Inflammatory macrophage (primary cell): ENCODE results near the gene C1QTNF8.

Source experiments
- DNase-seq, 2 donors: peaks; one replicate each; pipeline ENCODE4 v3.0.0-alpha.2; 2020 to 2022

Gene C1QTNF8

DNA sequence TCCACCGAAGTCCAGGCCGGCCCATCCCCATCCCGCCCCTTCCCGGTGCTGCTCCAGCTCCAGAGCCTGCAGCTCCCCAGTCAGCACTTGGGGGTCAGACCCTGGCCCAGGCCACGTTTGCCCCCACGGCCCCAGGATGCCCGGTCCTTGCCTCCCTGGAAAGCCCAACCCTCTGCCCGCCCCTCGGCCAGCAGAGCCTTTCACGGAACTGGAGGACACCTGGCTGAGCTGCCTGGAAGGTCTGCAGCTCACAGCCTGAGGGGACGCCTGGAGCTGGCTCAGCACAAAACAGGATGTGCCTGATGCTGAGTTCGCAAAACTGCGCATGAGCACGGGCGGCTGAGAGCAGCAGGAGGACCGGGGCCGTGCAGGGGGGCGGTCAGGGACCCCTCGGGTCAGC lies 53.2 kb downstream of the C1QTNF8 start:
- DNase-seq = no peak

- no peak for DNase-seq
Measured at GRCh38 chr16:1042049-1042744, 53.8 kb downstream of the C1QTNF8 start.

DNA sequence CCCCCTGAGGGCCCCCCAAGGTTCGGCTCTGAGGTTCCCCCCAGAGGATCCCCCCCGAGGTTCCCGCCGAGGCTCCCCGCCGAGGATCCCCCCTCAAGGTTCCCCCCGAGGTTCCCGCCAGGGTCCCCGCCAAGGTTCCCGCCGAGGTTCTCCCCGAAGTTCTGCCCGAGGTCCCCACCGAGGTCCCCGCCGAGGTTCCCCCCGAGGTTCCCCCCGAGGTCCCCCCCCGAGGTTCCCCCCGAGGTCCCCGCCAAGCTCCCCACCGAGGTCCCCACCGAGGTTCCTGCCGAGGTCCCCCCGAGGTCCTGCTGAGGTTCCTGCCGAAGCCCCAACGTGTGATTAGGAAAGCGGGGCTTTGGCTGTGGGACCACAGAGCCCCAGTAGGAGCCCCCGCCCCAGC lies 55.7 kb downstream of the C1QTNF8 start:
- DNase-seq = no peak

DNA sequence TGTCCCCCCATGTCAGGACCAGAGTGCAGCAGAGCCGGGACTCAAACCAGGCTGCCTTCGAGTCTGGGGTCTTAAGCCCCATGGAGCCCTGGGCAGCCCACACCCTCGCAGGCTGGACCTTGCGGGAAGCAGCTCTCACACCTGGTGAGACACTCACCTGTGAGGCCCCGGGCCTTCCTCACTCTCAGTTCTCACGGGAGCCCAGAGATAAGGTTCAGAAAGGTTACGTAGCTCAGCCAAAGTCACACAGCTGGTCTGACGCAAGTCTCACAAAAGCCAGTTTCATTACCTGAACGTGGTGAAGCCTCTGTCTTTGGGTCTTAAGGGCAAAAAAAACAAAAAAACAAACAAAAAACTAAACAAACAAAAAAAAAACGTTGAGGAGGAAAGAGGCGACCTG lies 56.3 kb downstream of the C1QTNF8 start:
- DNase-seq = no peak

DNA sequence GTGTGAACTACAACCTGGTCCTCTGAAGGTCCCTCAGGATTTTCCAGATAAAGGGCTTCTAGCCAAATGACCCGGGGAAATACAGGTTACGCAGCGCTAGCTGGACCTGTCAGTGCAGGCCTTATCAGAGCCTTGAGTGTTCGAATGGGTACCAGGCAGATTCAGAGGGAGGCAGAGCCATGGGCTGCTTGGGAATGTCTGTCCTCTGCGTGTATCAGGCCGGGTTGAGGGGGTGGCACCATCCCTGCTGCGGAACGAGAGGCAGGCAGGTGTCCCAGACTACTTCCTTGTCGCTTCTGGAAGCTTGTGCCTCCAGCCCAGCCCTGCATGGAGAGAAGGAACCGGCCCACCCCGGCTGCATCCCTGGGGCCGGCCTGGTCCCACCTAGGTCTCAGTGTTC lies 57.1 kb downstream of the C1QTNF8 start:
- no peak for DNase-seq
